Transverse colon (tissue), 3 donors: Measurements from ENCODE around the gene BCAP29.

Experiments
- EP300 ChIP-seq: sonication (generic); formaldehyde crosslinking; IDR thresholded peaks from one replicate; pipeline ENCODE4 v1.6.1; 2017; ENCODE audit warnings: antibody characterized with exemption, low read depth
- POLR2A ChIP-seq: fragments of 450-650 bp; IDR thresholded peaks from one replicate; pipeline ENCODE4 v1.6.1; 2016; ENCODE audit warnings: antibody characterized with exemption, mild to moderate bottlenecking, moderate library complexity
- TF ChIP-seq, protein P1 (sequence below), 5 experiments: fragments of 200-600 bp in 3 of 5; fragments of 450-650 bp in 2 of 5; sonication (generic) in 3 of 5; IDR thresholded peaks; 1 replicate in 2 of 5; 2 replicates in 3 of 5; pipeline ENCODE4 v1.5.1; 2016 to 2017; ENCODE audit warnings: antibody characterized with exemption in 5 of 5, inconsistent platforms in 3 of 5, mild to moderate bottlenecking in 2 of 5, moderate library complexity in 1 of 5

GRCh38 chr7:107631588-107632491 is 51.8 kb downstream of the BCAP29 start:
- TF ChIP-seq, protein P1, sequence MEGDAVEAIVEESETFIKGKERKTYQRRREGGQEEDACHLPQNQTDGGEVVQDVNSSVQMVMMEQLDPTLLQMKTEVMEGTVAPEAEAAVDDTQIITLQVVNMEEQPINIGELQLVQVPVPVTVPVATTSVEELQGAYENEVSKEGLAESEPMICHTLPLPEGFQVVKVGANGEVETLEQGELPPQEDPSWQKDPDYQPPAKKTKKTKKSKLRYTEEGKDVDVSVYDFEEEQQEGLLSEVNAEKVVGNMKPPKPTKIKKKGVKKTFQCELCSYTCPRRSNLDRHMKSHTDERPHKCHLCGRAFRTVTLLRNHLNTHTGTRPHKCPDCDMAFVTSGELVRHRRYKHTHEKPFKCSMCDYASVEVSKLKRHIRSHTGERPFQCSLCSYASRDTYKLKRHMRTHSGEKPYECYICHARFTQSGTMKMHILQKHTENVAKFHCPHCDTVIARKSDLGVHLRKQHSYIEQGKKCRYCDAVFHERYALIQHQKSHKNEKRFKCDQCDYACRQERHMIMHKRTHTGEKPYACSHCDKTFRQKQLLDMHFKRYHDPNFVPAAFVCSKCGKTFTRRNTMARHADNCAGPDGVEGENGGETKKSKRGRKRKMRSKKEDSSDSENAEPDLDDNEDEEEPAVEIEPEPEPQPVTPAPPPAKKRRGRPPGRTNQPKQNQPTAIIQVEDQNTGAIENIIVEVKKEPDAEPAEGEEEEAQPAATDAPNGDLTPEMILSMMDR (IDR thresholded peaks at IDR 0.05) = no peak
- TF ChIP-seq POLR2A (no peak), EP300 (no peak)
